Measurements from ENCODE around the gene RNF181. TPM values are rescaled to one million over a fixed set of nuclear protein-coding genes. Genes with fewer than 3 reads are reported as not detected.

RNF181 gene
- total and polyA plus RNA-seq, 2 of the 13 experiments (the other 11 are each of a cell fraction or from before 2014, with no cell fraction given), result 224 to 578 TPM

- TF ChIP-seq EP300 (IDR thresholded peaks at IDR 0.05; ENCODE audit: low read depth in 2 of 2, low read length in 2 of 2) (peak; percentile 35 to 56; a peak in 3 of 4 replicates), EP300 (CRISPR knock-in tag; IDR thresholded peaks at IDR 0.05; ENCODE audit: borderline replicate concordance) (peak; percentile 10; the same call in 1 of the 2 replicates), ZFX (CRISPR knock-in tag; IDR thresholded peaks at IDR 0.05; ENCODE audit: low read depth) (peak; percentile 87), ELF4 (CRISPR knock-in tag; IDR thresholded peaks at IDR 0.05; ENCODE audit: borderline replicate concordance) (0 out of 2 replicates have a peak, but pooled peaks have one; percentile 50), ZNF691 (CRISPR knock-in tag; IDR thresholded peaks at IDR 0.05; ENCODE audit: borderline replicate concordance, low read depth) (peak; percentile 75; the same call in 1 of the 2 replicates), KLF11 (CRISPR knock-in tag; IDR thresholded peaks at IDR 0.05) (peak; percentile 67; the same call in 1 of the 2 replicates), POLR2AphosphoS5 (IDR thresholded peaks at IDR 0.05; ENCODE audit: low read depth, low read length) (peak; percentile 99), THRA (CRISPR knock-in tag; IDR thresholded peaks at IDR 0.05; ENCODE audit: borderline replicate concordance) (peak; percentile 54; the same call in 1 of the 2 replicates), NR1H2 (CRISPR knock-in tag; IDR thresholded peaks at IDR 0.05; ENCODE audit: borderline replicate concordance, low read depth) (no peak), SMARCC2 (IDR thresholded peaks at IDR 0.05) (no peak), ZNF800 (CRISPR knock-in tag; IDR thresholded peaks at IDR 0.05) (no peak; the same call in 1 of the 2 replicates), ZEB1 (IDR thresholded peaks at IDR 0.05; ENCODE audit: insufficient replicate concordance, low read depth) (peak; percentile 76), MXI1 (IDR thresholded peaks at IDR 0.05; ENCODE audit: borderline replicate concordance, low read depth, low read length) (peak; percentile 89; the same call in 2 of the 3 replicates), MIXL1 (CRISPR knock-in tag; IDR thresholded peaks at IDR 0.05) (peak; percentile 52), ZSCAN30 (CRISPR knock-in tag; IDR thresholded peaks at IDR 0.05) (no peak), MTERF4 (CRISPR knock-in tag; IDR thresholded peaks at IDR 0.05) (peak; percentile 77; the same call in 1 of the 2 replicates), HMG20A (CRISPR knock-in tag; IDR thresholded peaks at IDR 0.05; ENCODE audit: borderline replicate concordance) (no peak; the same call in 1 of the 2 replicates), ZMYM4 (CRISPR knock-in tag; IDR thresholded peaks at IDR 0.05) (peak; percentile 91), HMG20B (CRISPR knock-in tag; conservative IDR thresholded peaks at IDR 0.05) (no peak), TOE1 (CRISPR knock-in tag; IDR thresholded peaks at IDR 0.05) (0 out of 2 replicates have a peak, but pooled peaks have one; percentile 39), TP53 (CRISPR knock-in tag; conservative IDR thresholded peaks at IDR 0.05) (no peak), SMARCE1 (IDR thresholded peaks at IDR 0.05; ENCODE audit: borderline replicate concordance) (no peak), MED8 (CRISPR knock-in tag; IDR thresholded peaks at IDR 0.05; ENCODE audit: insufficient replicate concordance) (peak; percentile 87), SRSF4 (IDR thresholded peaks at IDR 0.05; ENCODE audit: low read depth, low read length, poor library complexity, severe bottlenecking) (no peak)
Measured at GRCh38 chr2:85561280-85562212, 34.0 kb upstream of the RNF181 start, which contains the start of gene GGCX (continued).
